GM21381 (cell line): ENCODE data around the gene SNX3.
"Not testable (repeated sequence)": the region's sequence is repeated elsewhere in the genome, so short reads cannot be mapped to it uniquely, and the experiment has no call there.

Experiments
- ATAC-seq: cut with Tn5 transposase; IDR thresholded peaks from one replicate; pipeline ENCODE4 v1.9.1; 2021; ENCODE audit warnings: mild to moderate bottlenecking, moderate library complexity; ENCODE audit not compliant: unreplicated experiment

The SNX3 gene

DNA sequence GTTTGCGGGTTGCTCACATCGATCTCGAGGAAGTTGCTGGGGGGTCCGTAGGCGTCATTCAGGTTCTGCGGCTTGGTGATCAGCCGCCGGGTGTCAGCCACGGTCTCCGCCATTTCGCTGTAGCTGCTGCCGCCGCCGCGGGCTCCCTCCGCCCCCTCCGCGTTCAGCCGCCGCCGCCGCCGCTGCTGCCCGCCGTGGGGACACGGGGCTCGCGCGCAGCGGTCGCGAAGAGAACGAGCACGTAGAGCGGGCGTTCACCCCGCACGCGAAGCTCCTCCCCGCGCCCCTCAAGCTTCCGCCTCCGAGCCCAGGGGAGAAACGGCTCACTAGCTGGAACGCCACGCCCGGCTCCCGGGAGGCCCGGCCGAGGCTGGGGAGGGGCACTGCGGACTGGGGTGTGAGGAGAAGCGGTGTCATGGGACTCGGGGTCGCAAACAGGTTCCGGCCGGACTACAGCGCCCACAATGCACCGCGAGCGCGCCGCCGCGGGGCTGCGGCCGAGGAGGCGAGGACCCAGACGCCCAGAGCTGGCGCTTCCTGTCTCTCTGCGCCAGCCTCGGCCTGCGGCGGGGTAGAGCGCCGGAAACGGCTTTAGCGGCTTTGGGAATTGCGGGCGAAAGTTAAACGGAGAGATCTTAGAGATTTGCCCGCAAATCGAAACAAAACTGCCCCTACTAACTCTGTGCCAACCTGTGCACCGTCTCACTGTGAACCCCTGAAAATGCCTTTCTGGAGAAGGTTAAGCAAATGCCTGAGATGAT lies at the start of gene SNX3:
SNX3 (minus strand) TSS at position 232 of the 761 bp plus-strand sequence; CDS start at position 113, 119 bp downstream.
- ATAC-seq = peak; percentile 84

DNA sequence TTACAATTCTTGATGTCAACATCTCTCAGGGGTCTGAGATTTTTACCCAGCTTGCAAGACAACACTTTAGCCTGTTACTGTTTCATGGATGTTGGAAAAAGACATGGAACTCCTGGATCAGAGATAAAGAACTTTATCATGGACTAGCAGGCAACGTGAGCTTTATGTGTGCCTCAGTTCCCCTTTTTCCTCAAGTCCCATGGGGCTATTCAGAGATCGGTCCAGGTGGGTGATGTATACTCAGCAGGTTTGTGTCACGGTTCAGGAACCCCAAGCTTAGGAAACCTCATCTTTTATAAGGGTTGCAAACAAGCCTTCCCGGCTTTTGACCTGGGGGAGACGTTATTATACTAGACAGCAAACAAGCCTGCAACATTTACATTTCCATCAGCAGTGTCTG lies 49.0 kb upstream of the SNX3 start:
- no peak for ATAC-seq

DNA sequence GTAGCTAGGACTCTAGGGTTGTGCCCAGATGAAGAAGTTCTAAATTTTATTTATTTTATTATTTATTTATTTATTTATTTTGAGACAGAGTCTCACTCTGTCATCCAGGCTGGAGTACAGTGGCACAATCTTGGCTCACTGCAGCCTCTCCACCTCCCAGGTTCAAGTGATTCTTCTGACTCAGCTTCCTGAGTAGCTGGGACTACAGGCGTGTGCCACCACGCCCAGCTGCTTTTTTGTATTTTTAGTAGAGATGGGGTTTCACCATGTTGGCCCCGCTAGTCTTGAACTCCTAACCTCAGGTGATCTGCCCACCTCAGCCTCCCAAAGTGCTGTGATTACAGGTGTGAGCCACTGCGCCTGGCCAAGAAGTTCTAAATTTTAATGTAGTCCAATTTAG lies 47.8 kb upstream of the SNX3 start:
- ATAC-seq = not testable (repeated sequence)

DNA sequence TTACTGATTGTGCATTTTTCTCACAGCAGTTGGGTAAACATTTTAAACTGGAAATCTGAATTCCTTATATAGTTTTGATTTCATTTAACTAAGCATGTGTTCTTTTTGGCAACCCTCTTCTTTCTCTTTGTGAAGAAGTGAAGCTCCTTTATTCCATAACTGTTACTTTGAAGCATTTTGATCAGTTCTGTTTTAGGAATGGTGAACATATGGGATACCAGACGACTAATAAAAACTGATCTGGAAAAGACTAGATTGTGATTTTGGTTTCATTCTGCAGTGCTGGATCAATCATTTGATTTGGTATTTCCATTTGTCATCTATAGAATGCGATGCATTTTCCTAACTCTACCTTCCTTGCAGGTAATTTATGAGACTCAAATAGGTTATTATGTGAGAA lies 43.8 kb upstream of the SNX3 start:
- no peak for ATAC-seq

DNA sequence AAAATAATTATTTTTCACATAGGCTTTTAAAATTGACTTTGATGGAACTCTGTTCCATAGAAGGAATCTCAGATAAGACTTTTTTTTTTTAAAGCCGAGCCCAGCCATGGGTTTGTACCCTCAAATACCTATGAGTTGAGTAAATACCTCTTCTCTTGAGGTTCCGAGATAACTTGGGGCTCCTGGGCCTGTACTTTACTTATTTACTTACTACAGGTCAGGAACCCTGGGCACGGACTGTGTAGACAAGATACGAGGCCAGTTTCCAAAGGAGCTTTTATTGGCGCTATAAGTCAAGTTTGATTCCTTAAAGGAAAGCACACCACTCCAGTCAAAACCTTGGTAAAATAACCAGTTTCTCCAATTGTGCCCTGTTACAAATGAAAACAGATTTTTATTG lies 41.5 kb upstream of the SNX3 start:
- no peak for ATAC-seq

DNA sequence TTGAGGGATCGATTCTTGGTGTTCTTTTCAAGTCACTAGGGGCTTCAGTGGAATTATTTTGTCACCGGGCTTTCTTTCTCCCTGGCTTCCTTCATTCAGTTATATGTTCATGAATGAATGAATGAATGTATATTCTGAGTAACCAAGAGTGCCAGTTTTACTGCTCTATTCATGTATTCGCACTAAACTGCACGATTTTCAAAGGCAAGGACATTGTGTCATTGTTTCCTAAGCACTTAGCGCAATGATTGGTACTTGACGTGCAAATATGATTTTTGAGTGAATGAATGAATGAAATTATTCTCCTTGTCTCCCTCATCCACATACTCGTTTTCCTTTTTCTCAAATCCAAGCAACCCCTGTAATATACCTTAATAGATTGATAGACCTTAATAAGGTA lies 34.8 kb upstream of the SNX3 start:
- ATAC-seq = no peak

DNA sequence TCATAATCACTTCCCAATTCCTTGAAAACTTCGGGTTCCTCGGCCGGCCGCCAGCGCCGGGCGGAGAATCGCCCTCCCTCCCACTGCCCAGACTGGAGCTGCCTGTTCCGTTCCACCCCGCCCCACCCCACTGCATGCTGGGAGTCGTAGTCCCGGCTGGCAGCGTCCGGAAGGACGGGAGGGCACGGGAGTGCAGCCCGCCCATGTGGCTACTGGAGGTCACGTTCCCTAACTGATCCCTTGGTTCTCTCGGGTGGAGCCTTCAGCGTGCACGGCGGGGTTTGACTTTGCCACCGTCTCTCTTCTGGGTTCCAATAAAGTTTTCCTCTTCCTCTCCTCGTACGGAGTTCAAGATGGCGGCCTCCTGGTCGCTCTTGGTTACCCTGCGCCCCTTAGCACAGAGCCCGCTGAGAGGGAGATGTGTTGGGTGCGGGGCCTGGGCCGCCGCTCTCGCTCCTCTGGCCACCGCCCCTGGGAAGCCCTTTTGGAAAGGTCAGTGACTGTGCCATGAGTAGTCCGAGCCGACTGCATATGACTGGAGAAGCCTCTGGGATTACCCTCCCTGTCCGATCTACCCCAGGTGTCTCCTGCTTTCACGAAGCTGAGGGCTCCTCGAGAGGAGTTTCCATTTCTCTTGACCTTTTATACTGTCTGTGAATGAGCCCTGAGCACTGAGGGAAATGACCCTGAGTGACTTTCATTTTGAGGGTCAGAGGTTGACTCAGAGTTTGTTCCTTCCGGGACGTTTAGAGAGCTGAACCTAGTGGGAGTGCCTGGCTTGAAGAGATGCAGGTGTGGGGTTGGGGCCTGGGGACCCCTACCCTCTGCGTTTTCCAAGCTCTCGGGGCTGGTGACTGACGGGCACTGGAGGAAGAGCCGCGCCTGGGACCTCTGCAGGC lies 34.1 kb upstream of the SNX3 start, which contains the start of gene AFG1L:
AFG1L (plus strand) TSS at position 328 of the 899 bp plus-strand sequence; CDS start at position 354, 26 bp downstream.
- ATAC-seq = peak; percentile 91

DNA sequence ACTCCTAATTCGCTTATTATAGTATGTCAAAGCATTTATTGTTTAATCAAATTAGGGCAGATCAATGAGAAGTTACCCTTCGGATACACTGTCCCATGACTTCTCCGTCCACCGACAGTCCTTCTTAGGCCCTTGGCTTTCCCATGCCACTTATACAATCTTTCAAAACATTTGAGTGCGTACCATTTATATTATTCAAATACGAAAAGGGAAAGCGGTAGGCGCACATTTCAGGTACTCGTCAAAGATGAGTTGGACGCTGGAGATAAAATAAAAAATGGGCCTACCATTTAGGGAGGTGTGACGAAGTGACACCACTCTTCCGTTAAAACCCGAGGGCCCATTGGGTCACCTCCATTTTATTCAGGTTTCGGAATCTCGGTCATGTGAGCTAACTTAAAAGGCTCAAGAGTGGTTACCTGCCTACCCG lies 33.5 kb upstream of the SNX3 start:
- ATAC-seq = peak; percentile 8

DNA sequence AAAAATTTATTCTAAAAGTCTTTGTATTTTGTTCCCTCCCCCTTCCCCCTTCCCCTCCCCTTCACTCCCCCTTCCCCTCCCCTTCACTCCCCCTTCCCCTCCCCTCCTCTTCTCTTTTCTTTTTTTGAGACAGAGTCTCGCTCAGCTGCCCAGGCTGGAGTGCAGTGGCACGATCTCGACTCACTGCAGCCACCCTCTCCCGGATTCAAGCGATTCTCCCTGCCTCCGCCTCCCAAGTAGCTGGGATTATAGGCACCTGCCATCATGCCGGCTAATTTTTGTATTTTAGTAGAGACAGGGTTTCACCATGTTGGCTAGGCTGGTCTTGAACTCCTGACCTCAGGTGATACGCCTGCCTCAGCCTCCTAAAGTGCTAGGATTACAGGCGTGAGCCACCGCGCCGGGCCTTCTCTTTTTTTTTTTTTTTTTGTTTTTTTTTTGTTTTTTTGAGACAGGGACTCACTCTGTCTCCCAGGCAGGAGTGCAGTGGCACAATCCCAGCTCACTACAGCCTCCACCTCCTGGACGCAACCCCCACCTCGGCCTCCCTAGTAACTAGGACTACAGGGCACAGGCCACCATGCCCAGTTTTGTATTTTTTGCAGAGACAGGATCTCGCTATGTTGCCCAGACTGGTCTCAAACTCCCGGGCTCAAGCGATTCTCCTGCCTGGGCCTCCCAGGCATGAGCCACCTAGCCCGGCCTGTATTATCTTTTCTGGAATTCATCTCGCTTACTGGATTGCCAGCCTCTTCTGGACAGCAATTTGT lies 32.9 kb upstream of the SNX3 start:
- ATAC-seq = no peak

DNA sequence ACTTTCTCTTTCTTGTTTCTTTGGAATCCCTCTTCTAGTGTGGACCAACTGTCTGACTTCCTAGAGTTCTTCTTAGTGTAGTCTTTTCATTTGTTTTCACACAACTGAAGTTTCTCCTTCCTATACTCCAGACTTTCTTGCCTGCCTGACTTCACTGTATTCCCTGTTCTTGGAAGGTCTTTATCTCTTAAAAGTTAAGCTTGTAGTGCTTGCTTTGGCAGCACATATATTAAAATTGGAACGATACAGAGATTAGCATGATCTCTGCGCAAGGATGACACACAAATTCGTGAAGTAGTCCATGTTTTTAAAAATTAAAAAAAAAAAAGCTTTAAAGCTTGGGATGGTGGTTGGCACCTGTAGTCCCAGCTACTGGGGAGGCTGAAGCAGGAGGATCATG lies 31.7 kb upstream of the SNX3 start:
- ATAC-seq = not testable (repeated sequence)

DNA sequence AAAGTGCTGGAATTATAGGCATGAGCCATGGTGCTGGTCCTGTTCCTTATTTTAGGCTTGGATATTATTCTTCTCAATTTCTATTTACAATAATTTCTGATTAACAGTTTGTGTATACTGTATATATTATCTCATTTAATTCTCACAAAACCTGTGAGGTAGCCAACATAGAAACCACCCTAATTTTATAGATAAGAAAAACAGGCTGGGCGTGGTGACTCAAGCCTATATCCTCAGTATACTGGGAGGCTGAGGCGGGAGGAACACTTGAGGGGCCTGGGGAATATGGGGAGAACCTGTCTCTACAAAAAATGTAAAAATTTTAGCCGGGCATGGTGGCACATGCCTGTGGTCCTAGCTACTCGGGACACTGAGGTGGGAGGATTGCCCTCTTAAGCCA lies 30.3 kb upstream of the SNX3 start:
- ATAC-seq = no peak

DNA sequence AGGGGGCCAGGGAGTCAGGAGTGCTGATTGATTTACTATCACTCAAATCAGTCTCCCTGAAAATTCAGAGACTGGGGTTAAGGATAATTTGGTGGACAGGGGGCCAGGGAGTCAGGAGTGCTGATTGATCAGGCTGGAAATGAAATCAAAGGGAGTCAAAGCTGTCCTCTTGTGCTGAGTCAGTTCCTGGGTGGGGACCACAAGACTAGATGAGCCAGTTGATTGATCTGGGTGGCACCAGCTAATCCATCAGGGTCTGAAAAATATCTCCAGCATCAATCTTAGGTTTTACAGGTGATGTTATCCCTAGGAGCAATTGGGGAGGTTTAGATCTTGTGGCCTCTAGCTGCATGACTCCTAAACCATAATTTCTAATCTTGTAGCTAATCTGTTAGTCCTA lies 27.9 kb upstream of the SNX3 start:
- no peak for ATAC-seq

DNA sequence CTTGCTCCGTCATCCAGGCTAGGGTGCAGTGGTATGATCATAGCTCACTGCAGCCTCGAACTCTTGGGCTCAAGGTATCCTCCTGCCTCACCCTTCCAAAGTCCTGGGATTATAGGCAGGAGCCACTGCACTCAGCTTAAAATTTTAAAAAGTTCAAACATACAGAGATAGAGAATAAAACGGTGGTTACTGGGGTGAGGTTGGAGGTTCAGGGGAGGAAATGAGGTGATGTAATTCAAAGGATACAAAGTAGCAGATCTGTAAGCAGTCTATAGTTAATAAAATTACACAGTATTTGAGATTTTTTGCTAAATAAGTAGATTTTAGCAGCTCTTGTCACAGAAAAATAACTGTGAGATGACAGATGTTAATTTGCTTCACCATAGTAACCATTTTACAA lies 26.5 kb upstream of the SNX3 start:
- no peak for ATAC-seq

DNA sequence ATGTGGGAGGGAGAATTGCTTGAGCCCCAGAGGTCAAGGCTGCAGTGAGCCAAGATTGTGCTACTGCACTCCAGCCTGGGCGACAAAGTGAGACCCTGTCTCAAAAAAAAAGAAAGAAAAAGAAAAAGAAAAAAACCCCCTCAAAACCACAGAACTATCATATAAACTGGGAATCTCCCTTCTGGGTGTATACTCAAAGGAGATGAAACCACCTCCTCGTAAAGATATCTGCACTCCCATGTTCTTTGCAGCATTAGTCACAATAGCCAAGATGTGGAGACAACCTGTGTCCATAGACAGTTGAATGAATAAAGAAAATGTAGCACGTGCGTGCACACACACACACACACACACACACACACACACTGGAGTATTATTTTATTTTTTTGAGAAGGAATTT lies 25.5 kb upstream of the SNX3 start:
- ATAC-seq = no peak

DNA sequence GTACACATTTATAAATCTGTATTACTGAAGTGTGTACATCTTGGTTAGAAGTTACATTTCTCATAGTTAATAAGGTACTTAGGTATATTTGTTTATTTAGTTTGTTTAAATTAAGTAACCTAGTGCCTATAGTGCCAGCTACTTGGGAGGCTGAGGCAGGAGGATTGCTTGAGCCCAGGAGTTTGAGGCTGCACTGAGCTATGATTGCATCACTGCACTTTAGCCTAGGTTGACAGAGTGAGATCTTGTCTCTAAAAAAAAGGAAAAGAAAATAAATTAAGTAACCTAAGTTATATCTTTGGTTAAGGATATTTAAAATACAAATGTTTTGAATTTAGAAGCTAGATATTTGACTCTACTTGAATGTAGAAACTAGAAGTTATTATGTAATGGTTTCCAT lies 24.5 kb upstream of the SNX3 start:
- ATAC-seq = no peak

DNA sequence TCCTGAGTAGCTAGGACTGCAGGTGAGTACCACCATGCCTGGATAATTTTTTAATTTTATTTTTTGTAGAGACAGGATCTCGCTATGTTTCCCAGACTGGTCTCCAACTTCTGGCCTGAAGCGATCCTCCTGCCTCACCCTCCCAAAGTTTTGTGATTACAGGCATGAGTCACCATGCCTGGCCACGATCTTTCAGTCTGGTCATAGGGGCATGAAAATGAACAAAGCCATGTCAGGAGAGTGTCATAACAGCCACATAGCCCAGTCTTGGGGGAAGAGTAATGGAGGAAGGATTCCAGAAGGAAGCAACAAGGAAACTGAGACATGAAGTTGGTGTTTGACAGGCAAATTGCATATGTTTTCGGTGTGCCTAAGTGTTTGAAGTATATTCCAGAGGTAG lies 17.0 kb upstream of the SNX3 start:
- no peak for ATAC-seq

DNA sequence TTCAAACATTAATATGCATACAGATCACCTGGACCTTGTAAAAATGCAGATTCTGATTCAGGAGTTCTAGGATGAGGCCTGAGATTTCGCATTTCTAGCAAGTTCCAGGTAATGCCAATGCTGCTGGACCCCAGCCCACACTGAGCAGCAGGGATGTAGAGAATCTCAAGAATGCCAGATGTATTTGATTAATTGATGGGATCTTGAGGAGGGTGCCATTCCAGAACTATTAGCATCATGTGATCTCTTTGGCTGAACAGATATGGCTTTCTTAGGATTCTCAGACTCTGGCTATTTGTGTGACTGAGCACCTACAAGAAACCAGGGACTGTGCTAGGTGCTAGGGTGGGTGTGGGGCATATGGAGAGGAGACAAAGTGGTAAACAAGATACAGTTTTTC lies 16.5 kb upstream of the SNX3 start:
- no peak for ATAC-seq

DNA sequence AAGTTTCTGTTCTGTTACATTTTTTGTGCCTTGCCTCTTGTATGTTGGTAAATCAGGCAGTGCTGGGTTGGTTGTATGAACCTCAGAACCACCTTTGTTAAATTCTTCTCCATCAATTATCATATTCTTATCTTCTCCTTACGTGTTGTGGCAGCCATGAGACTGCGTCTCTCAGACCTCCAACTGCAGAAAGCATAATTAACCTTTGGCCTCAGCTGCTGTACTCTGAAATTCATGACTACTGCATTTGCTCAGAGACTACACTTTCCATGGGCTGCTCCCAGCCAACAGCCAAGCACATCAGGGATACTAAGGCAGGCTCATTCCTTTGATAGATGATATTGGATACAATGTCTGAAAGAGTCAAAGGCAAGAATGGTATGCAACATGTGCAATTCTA lies 15.1 kb upstream of the SNX3 start:
- no peak for ATAC-seq

DNA sequence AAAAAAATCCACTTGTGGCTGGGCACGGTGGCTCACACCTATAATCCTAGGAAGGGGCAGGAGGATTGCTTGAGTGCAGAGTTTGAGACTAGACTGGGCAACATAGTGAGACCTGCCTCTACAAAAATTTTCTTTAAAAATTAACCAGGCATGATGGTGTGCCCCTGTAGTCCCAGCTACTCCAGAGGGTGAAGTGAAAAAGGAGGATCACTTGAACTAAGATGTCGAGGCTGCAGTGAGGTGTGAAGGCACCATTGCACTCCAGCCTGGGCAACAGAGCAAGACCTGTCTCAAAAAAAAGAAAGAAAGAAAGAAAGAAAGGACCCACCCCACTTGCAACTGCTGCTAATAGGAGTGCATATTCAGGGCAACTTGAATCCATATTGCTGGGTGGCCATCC lies 13.7 kb upstream of the SNX3 start:
- ATAC-seq = no peak

DNA sequence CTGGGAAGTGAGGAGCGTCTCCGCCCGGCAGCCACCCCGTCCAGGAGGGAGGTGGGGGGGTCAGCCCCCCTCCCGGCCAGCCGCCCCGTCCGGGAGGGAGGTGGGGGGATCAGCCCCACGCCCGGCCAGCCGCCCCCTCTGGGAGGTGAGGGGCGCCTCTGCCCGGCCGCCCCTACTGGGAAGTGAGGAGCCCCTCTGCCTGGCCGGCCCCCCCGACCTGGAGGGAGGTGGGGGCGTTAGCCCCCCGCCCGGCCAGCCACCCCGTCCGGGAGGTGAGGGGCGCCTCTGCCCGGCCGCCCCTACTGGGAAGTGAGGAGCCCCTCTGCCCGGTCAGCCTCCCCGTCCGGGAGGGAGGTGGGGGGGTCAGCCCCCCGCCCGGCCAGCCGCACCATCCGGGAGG lies 9.1 kb upstream of the SNX3 start:
- ATAC-seq = not testable (repeated sequence)

DNA sequence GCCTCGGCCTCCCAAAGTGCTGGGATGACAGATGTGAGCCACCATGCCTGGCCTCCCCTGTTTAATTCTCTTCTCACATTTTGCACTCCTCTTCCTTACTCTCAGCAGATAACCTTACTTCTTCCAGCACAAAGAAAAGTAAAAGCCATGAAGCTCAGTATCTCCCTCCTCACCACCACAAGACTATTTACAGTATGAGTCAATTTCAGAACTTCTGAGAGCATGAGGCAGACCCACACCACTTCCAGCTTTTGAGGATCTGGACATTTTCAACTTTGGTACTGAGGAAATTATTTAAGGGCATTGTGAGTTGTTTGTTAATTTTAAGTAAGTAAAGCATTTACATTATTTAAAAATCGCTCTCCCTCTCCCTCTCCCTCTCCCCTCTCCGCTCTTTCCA lies 8.0 kb upstream of the SNX3 start:
- ATAC-seq = no peak
